KOPT-K1 (cell line): ENCODE measurements around the gene ZSWIM4.
A peak's percentile ranks its signal among the peaks of the same experiment; 100 is the strongest.
"Not testable (repeated sequence)": the region's sequence is repeated elsewhere in the genome, so short reads cannot be mapped to it uniquely, and the experiment has no call there.

Source experiments
- H3K27ac ChIP-seq: fragments of 200-600 bp; sonication (generic); 2 replicates; pipeline ENCODE4 v1.5.1; 2016; ENCODE audit warnings: antibody characterized with exemption, mild to moderate bottlenecking, low read depth, low read length; ENCODE audit not compliant: poor library complexity, severe bottlenecking
- H3K36me3 ChIP-seq: fragments of 200-600 bp; sonication (generic); 2 replicates; pipeline ENCODE4 v1.5.1; 2017; ENCODE audit warnings: antibody characterized with exemption, mild to moderate bottlenecking, low read length, moderate library complexity; ENCODE audit not compliant: insufficient read depth
- H3K9me3 ChIP-seq: fragments of 200-600 bp; sonication (generic); 2 replicates; pipeline ENCODE4 v1.5.1; 2017; ENCODE audit warnings: antibody characterized with exemption, low read length, mild to moderate bottlenecking; ENCODE audit not compliant: insufficient read depth, poor library complexity, severe bottlenecking

ZSWIM4 gene

GRCh38 chr19:13844130-13844631 is 48.9 kb downstream of the ZSWIM4 start:
- Histone ChIP-seq H3K27ac (no peak overlapping the region), H3K36me3 (no peaks in the 10 kb centered on the region), H3K9me3 (no peaks in the 10 kb centered on the region)

GRCh38 chr19:13846557-13847406 is 51.5 kb downstream of the ZSWIM4 start:
- Histone ChIP-seq H3K36me3 (no peaks in the 10 kb centered on the region), H3K9me3 (no peaks in the 10 kb centered on the region), H3K27ac (peak overlapping the region; percentile 77)

GRCh38 chr19:13847407-13848339 is 52.4 kb downstream of the ZSWIM4 start:
- Histone ChIP-seq H3K27ac (peak overlapping the region; percentile 77), H3K36me3 (no peaks in the 10 kb centered on the region), H3K9me3 (no peaks in the 10 kb centered on the region)

GRCh38 chr19:13848340-13848677 is 53.1 kb downstream of the ZSWIM4 start:
- Histone ChIP-seq H3K27ac (peak overlapping the region; percentile 77), H3K36me3 (no peaks in the 10 kb centered on the region), H3K9me3 (no peaks in the 10 kb centered on the region)

GRCh38 chr19:13848798-13849676 is 53.8 kb downstream of the ZSWIM4 start:
- Histone ChIP-seq H3K9me3 (no peaks in the 10 kb centered on the region), H3K27ac (no peak overlapping the region), H3K36me3 (no peaks in the 10 kb centered on the region)

- Histone ChIP-seq H3K9me3 (no peaks in the 10 kb centered on the region), H3K36me3 (no peaks in the 10 kb centered on the region), H3K27ac (no peak overlapping the region)
Observed at GRCh38 chr19:13849991-13850909, 55.0 kb downstream of the ZSWIM4 start.

GRCh38 chr19:13850910-13851733 is 55.9 kb downstream of the ZSWIM4 start:
- Histone ChIP-seq H3K36me3 (no peaks in the 10 kb centered on the region), H3K27ac (no peak overlapping the region), H3K9me3 (no peaks in the 10 kb centered on the region)

GRCh38 chr19:13851734-13852114 is 56.5 kb downstream of the ZSWIM4 start:
- H3K36me3 ChIP-seq, H3K27ac ChIP-seq, H3K9me3 ChIP-seq: not testable (repeated sequence)

GRCh38 chr19:13852171-13852707 is 57.0 kb downstream of the ZSWIM4 start:
- H3K9me3 ChIP-seq, H3K36me3 ChIP-seq, H3K27ac ChIP-seq: not testable (repeated sequence)

GRCh38 chr19:13856497-13856896 is 61.3 kb downstream of the ZSWIM4 start:
- Histone ChIP-seq H3K27ac (no peak overlapping the region), H3K36me3 (no peaks in the 10 kb centered on the region), H3K9me3 (no peaks in the 10 kb centered on the region)

- no peaks in the 10 kb centered on the region for H3K36me3 ChIP-seq
- no peak overlapping the region for H3K27ac ChIP-seq
Observed at GRCh38 chr19:13859361-13859880, 64.2 kb downstream of the ZSWIM4 start.

GRCh38 chr19:13860679-13861391 is 65.6 kb downstream of the ZSWIM4 start:
- H3K9me3 ChIP-seq, result no peaks in the 10 kb centered on the region
- H3K27ac ChIP-seq, result no peak overlapping the region
- H3K36me3 ChIP-seq, result no peaks in the 10 kb centered on the region

More at GRCh38 chr19:13859361-13859880, 64.2 kb downstream of the ZSWIM4 start:
- no peaks in the 10 kb centered on the region for H3K9me3 ChIP-seq
